Neuronal stem cell (in vitro differentiated cells): Measurements from ENCODE around the gene IFIT1B.
A peak's percentile ranks its signal among the peaks of the same experiment; 100 is the strongest.

ENCODE experiments used
- DNase-seq: peaks from one replicate; pipeline ENCODE4 v3.0.0-alpha.2; 2013; ENCODE audit warnings: low spot score
- H2AFZ ChIP-seq: one replicate; pipeline ENCODE4 v1.6.1; 2013; ENCODE audit warnings: mild to moderate bottlenecking, low read length, inconsistent platforms
- H2AK5ac ChIP-seq: 2 replicates; pipeline ENCODE4 v1.6.1; 2013; ENCODE audit warnings: low read depth, mild to moderate bottlenecking, inconsistent platforms, low read length, moderate library complexity, mixed read lengths
- H2BK120ac ChIP-seq: 2 replicates; pipeline ENCODE4 v1.6.1; 2013; ENCODE audit warnings: low read depth, mild to moderate bottlenecking, inconsistent platforms, low read length, moderate library complexity, mixed read lengths
- H2BK12ac ChIP-seq: one replicate; pipeline ENCODE4 v1.6.1; 2013; ENCODE audit warnings: low read length, inconsistent platforms
- H2BK15ac ChIP-seq: 2 replicates; pipeline ENCODE4 v1.6.1; 2013; ENCODE audit warnings: mild to moderate bottlenecking, low read length, inconsistent platforms, mixed read lengths
- H2BK5ac ChIP-seq: one replicate; pipeline ENCODE4 v1.6.1; 2013; ENCODE audit warnings: inconsistent platforms, mild to moderate bottlenecking, low read length, moderate library complexity
- H3K14ac ChIP-seq: one replicate; pipeline ENCODE4 v1.6.1; 2013; ENCODE audit warnings: low read length, inconsistent platforms
- H3K18ac ChIP-seq: 2 replicates; pipeline ENCODE4 v1.6.1; 2013; ENCODE audit warnings: low read length, inconsistent platforms
- H3K23ac ChIP-seq: 2 replicates; pipeline ENCODE4 v1.6.1; 2013; ENCODE audit warnings: low read depth, mild to moderate bottlenecking, mixed read lengths, low read length, inconsistent platforms; ENCODE audit not compliant: poor library complexity
- H3K27ac ChIP-seq: replicated peaks from 3 replicates; pipeline ENCODE4 v1.5.1; 2013; ENCODE audit warnings: low read length, inconsistent platforms
- H3K27me3 ChIP-seq, 3 experiments: 2 replicates each; pipeline ENCODE4 v1.6.1; 2013; ENCODE audit warnings: low read length in 3 of 3, mild to moderate bottlenecking in 2 of 3, inconsistent platforms in 1 of 3, low read depth in 1 of 3, mixed read lengths in 1 of 3, moderate library complexity in 1 of 3; ENCODE audit not compliant: control insufficient read depth in 3 of 3, insufficient read depth in 3 of 3
- H3K36me3 ChIP-seq, 2 donors: replicated peaks in 1 of 2; 2 replicates each; pipeline ENCODE4 v1.6.1; 2013; ENCODE audit warnings: low read length in 2 of 2; ENCODE audit not compliant: control insufficient read depth in 2 of 2, insufficient read depth in 2 of 2
- H3K4ac ChIP-seq: 2 replicates; pipeline ENCODE4 v1.6.1; 2013; ENCODE audit warnings: inconsistent platforms, mild to moderate bottlenecking, low read length, moderate library complexity
- H3K4me1 ChIP-seq, 2 donors: 1 replicate in 1 of 2; 2 replicates in 1 of 2; pipeline ENCODE4 v1.6.1; 2013; ENCODE audit warnings: low read length in 2 of 2, low read depth in 1 of 2; ENCODE audit not compliant: control insufficient read depth in 2 of 2, insufficient read depth in 1 of 2
- H3K4me2 ChIP-seq: one replicate; pipeline ENCODE4 v1.6.1; 2013; ENCODE audit warnings: mild to moderate bottlenecking, low read length, inconsistent platforms; ENCODE audit not compliant: insufficient read depth, poor library complexity, severe bottlenecking
- H3K4me3 ChIP-seq, 2 donors: 2 replicates each; pipeline ENCODE4 v1.5.1; 2013; ENCODE audit warnings: low read length in 2 of 2, mild to moderate bottlenecking in 2 of 2, inconsistent platforms in 1 of 2, moderate library complexity in 1 of 2
- H3K79me1 ChIP-seq: one replicate; pipeline ENCODE4 v1.6.1; 2013; ENCODE audit warnings: low read depth, mild to moderate bottlenecking, inconsistent platforms, low read length, moderate library complexity
- H3K9ac ChIP-seq: one replicate; pipeline ENCODE4 v1.6.1; 2013; ENCODE audit warnings: mild to moderate bottlenecking, low read depth, low read length, inconsistent platforms; ENCODE audit not compliant: poor library complexity
- H3K9me3 ChIP-seq, 2 donors: replicated peaks in 1 of 2; 2 replicates each; pipeline versions ENCODE3 to v1.6.1; 2013; ENCODE audit warnings: low read length in 2 of 2, mild to moderate bottlenecking in 2 of 2, inconsistent platforms in 1 of 2, low read depth in 1 of 2, mixed read lengths in 1 of 2, moderate library complexity in 1 of 2; ENCODE audit not compliant: control insufficient read depth in 2 of 2, insufficient read depth in 1 of 2
- H4K8ac ChIP-seq: one replicate; pipeline ENCODE4 v1.6.1; 2013; ENCODE audit warnings: low read depth, mild to moderate bottlenecking, inconsistent platforms, low read length, moderate library complexity
- H4K91ac ChIP-seq: one replicate; pipeline ENCODE4 v1.6.1; 2013; ENCODE audit warnings: low read length, low read depth, mild to moderate bottlenecking, inconsistent platforms; ENCODE audit not compliant: poor library complexity
- WGBS, 2 donors: extraction: QIAGEN DNeasy Blood & Tissue Kit; methylation state at CpG; one replicate each; pipeline ENCODE4 v1.1.7; 2013; ENCODE audit warnings: missing lambda C conversion rate in 2 of 2, mixed read lengths in 1 of 2; ENCODE audit not compliant: insufficient read length in 2 of 2, insufficient replicate concordance in 1 of 2; ENCODE audit errors: extremely low coverage in 2 of 2; 5-methylcytosine and 5-hydroxymethylcytosine counted together

The IFIT1B gene

GRCh38 chr10:89368129-89368528 is 9.7 kb upstream of the IFIT1B start:
- Histone ChIP-seq H3K4me2 (no peak overlapping the region), H3K27me3 (no peaks in the 10 kb centered on the region), H3K9me3 (no peaks in the 10 kb centered on the region), H2AK5ac (no peak overlapping the region), H2BK15ac (no peak overlapping the region), H3K14ac (no peak overlapping the region), H4K91ac (no peak overlapping the region), H3K4ac (no peak overlapping the region), H3K27ac (no peak overlapping the region), H3K9ac (no peak overlapping the region), H3K23ac (no peak overlapping the region), H2BK120ac (no peak overlapping the region), H2AFZ (no peak overlapping the region), H2BK5ac (no peak overlapping the region), H4K8ac (no peak overlapping the region), H3K18ac (no peak overlapping the region), H2BK12ac (no peak overlapping the region), H3K4me1 (peaks cover 13% of the 10 kb centered on the region in 2 donors), H3K4me3 (no peak overlapping the region), H3K79me1 (no peaks in the 10 kb centered on the region), H3K36me3 (no peaks in the 10 kb centered on the region)
- DNase-seq, result no peak
- no CpG with 5 or more reads among the region's 1 CpG for WGBS, 2 donors

GRCh38 chr10:89369156-89370105 is 8.4 kb upstream of the IFIT1B start:
- H3K9ac ChIP-seq, result no peak overlapping the region
- no peaks in the 10 kb centered on the region for H3K9me3 ChIP-seq
- no peak overlapping the region for H3K14ac ChIP-seq
- H3K4ac ChIP-seq, result no peak overlapping the region
- peak overlapping the region; percentile 3 for H3K27ac ChIP-seq
- H3K4me3 ChIP-seq, result no peak overlapping the region
- no peak overlapping the region for H4K91ac ChIP-seq
- no peaks in the 10 kb centered on the region for H3K36me3 ChIP-seq
- no peaks in the 10 kb centered on the region for H3K79me1 ChIP-seq
- no peak overlapping the region for H3K4me2 ChIP-seq
- no peak overlapping the region for H2BK120ac ChIP-seq
- no CpG with 5 or more reads among the region's 5 CpGs for WGBS, 2 donors
- H3K27me3 ChIP-seq, result no peaks in the 10 kb centered on the region
- no peak for DNase-seq
- no peak overlapping the region for H2BK15ac ChIP-seq
- no peak overlapping the region for H3K18ac ChIP-seq
- no peak overlapping the region for H4K8ac ChIP-seq
- H2AK5ac ChIP-seq, result no peak overlapping the region
- peaks cover 15 to 21% of the 10 kb centered on the region in 2 donors for H3K4me1 ChIP-seq
- no peak overlapping the region for H2BK12ac ChIP-seq
- H2AFZ ChIP-seq, result no peak overlapping the region
- H3K23ac ChIP-seq, result no peak overlapping the region
- no peak overlapping the region for H2BK5ac ChIP-seq

GRCh38 chr10:89371079-89371478 is 6.8 kb upstream of the IFIT1B start:
- H3K27me3 ChIP-seq, result no peaks in the 10 kb centered on the region
- no peak overlapping the region for H2BK15ac ChIP-seq
- H3K9ac ChIP-seq, result no peak overlapping the region
- H3K23ac ChIP-seq, result no peak overlapping the region
- H2BK5ac ChIP-seq, result no peak overlapping the region
- no peak overlapping the region for H2AK5ac ChIP-seq
- H3K14ac ChIP-seq, result no peak overlapping the region
- no peaks in the 10 kb centered on the region for H3K79me1 ChIP-seq
- no peak overlapping the region for H3K4me2 ChIP-seq
- H3K27ac ChIP-seq, result no peak overlapping the region
- H2AFZ ChIP-seq, result no peak overlapping the region
- no peaks in the 10 kb centered on the region for H3K9me3 ChIP-seq
- H4K91ac ChIP-seq, result no peak overlapping the region
- peaks cover 15 to 23% of the 10 kb centered on the region in 2 donors for H3K4me1 ChIP-seq
- no peak overlapping the region for H2BK12ac ChIP-seq
- no peak overlapping the region for H3K4ac ChIP-seq
- no peaks in the 10 kb centered on the region for H3K36me3 ChIP-seq
- no peak overlapping the region for H4K8ac ChIP-seq
- H2BK120ac ChIP-seq, result no peak overlapping the region
- no peak overlapping the region for H3K18ac ChIP-seq
- no peak overlapping the region for H3K4me3 ChIP-seq
- DNase-seq, result no peak

GRCh38 chr10:89371987-89372386 is 5.9 kb upstream of the IFIT1B start:
- H2AFZ ChIP-seq, result no peak overlapping the region
- no peak overlapping the region for H3K23ac ChIP-seq
- no peak overlapping the region for H3K18ac ChIP-seq
- H3K79me1 ChIP-seq, result no peaks in the 10 kb centered on the region
- no peak overlapping the region for H2BK15ac ChIP-seq
- H4K91ac ChIP-seq, result no peak overlapping the region
- H3K36me3 ChIP-seq, result no peaks in the 10 kb centered on the region
- H2BK12ac ChIP-seq, result no peak overlapping the region
- no peak overlapping the region for H3K4me2 ChIP-seq
- no peak overlapping the region for H2BK120ac ChIP-seq
- H2BK5ac ChIP-seq, result no peak overlapping the region
- H3K4me1 ChIP-seq, result peaks cover 15 to 23% of the 10 kb centered on the region in 2 donors
- H2AK5ac ChIP-seq, result no peak overlapping the region
- no peak overlapping the region for H3K9ac ChIP-seq
- no peak overlapping the region for H3K14ac ChIP-seq
- no peak overlapping the region for H3K4ac ChIP-seq
- H4K8ac ChIP-seq, result no peak overlapping the region
- no peaks in the 10 kb centered on the region for H3K27me3 ChIP-seq
- H3K27ac ChIP-seq, result no peak overlapping the region
- no peak overlapping the region for H3K4me3 ChIP-seq
- H3K9me3 ChIP-seq, result no peaks in the 10 kb centered on the region
- no CpG with 5 or more reads among the region's 3 CpGs for WGBS, 2 donors
- no peak for DNase-seq
